ENCODE results near the gene KRTAP13-2. TPM values are rescaled to one million over a fixed set of nuclear protein-coding genes. Genes with fewer than 3 reads are reported as not detected.

The KRTAP13-2 gene
- total RNA-seq (2021; fragmentation: NEBNext Ultra II Directional; extraction: Animal tissue kit (Norgen Biotek cat#: 25700)), result not detected in 2 replicates
- polyA plus RNA-seq (2011; rRNA removed), result not detected in 2 replicates
- not detected for polyA plus RNA-seq (2011; cell fraction: cytosol; rRNA removed)
- polyA plus RNA-seq (2011; cell fraction: nucleus; rRNA removed), result not detected
- polyA plus RNA-seq (2012, experiment 1 of 2), result not detected in 4 replicates
- polyA plus RNA-seq (2012, experiment 2 of 2), result not detected
- not detected for polyA plus RNA-seq (2013, experiment 1 of 2)
- not detected for polyA plus RNA-seq (2013, experiment 2 of 2)
- not detected in 2 replicates for polyA minus RNA-seq (2011; rRNA and poly(A)+ RNA removed)
- not detected for polyA minus RNA-seq (2011; cell fraction: cytosol; rRNA and poly(A)+ RNA removed)
- polyA minus RNA-seq (2011; cell fraction: nucleus; rRNA and poly(A)+ RNA removed), result not detected
- long read RNA-seq, experiment 1, result 0 reads
- long read RNA-seq, experiment 2, result 0 reads

- Histone ChIP-seq H3K4me1 (replicated peaks in 1 of 4; ENCODE audit: control insufficient read depth in 3 of 4, insufficient read depth in 4 of 4, low read length in 3 of 4) (no peaks in the 10 kb centered on the region), H2AFZ (ENCODE audit: low read length) (no peak within 1 kb of the TSS), H3K4me3 (ENCODE audit: extremely low read depth in 1 of 4, insufficient read depth in 2 of 4, low read depth in 3 of 4, low read length in 4 of 4) (no peak within 1 kb of the TSS), H4K8ac (ENCODE audit: extremely low read depth, insufficient read depth, low read length) (no peak within 1 kb of the TSS), H3K79me1 (ENCODE audit: low read depth, low read length) (no peaks in the 10 kb centered on the region), H4K91ac (replicated peaks; ENCODE audit: insufficient read length, low read length) (no peak within 1 kb of the TSS), H2BK5ac (ENCODE audit: low read depth, low read length) (no peak within 1 kb of the TSS), H3K56ac (replicated peaks; ENCODE audit: insufficient read length, low read depth, low read length) (no peak within 1 kb of the TSS), H4K20me1 (replicated peaks in 1 of 2; ENCODE audit: control insufficient read depth in 1 of 2, insufficient read depth in 2 of 2, low read length in 2 of 2) (no peaks in the 10 kb centered on the region), H2AK5ac (ENCODE audit: low read depth, low read length) (no peak within 1 kb of the TSS), H3K14ac (ENCODE audit: insufficient read length) (no peak within 1 kb of the TSS), H2BK120ac (replicated peaks; ENCODE audit: low read depth, low read length) (no peak within 1 kb of the TSS), H3K27me3 (replicated peaks in 1 of 4; ENCODE audit: control insufficient read depth in 3 of 4, extremely low read depth in 1 of 4, insufficient read depth in 3 of 4, low read length in 3 of 4) (no peaks in the 10 kb centered on the region), H3K4me2 (ENCODE audit: insufficient read depth in 1 of 2, low read depth in 2 of 2, low read length in 2 of 2) (no peak within 1 kb of the TSS), H3K23me2 (ENCODE audit: low read depth, low read length) (no peaks in the 10 kb centered on the region), H2BK12ac (ENCODE audit: low read depth, low read length) (no peak within 1 kb of the TSS), H3K79me2 (ENCODE audit: control insufficient read depth in 1 of 2, insufficient read depth in 2 of 2, low read length in 2 of 2) (no peaks in the 10 kb centered on the region), H3K9ac (replicated peaks in 1 of 4; ENCODE audit: extremely low read depth in 1 of 4, low read depth in 3 of 4, low read length in 3 of 4) (no peak within 1 kb of the TSS), H2BK15ac (ENCODE audit: low read length) (no peak within 1 kb of the TSS), H3K23ac (ENCODE audit: insufficient read length) (no peak within 1 kb of the TSS), H4K5ac (ENCODE audit: insufficient read length, low read depth, low read length) (no peak within 1 kb of the TSS), H3K4ac (replicated peaks; ENCODE audit: insufficient read length, low read depth, low read length) (no peak within 1 kb of the TSS), H3K9me3 (ENCODE audit: insufficient read depth in 2 of 2, low read depth in 1 of 2, low read length in 1 of 2) (no peaks in the 10 kb centered on the region), H3K18ac (ENCODE audit: extremely low read depth, low read length) (no peak within 1 kb of the TSS), H3K27ac (ENCODE audit: low read depth, low read length) (no peak within 1 kb of the TSS), H3K36me3 (ENCODE audit: control insufficient read depth in 2 of 4, insufficient read depth in 4 of 4, low read length in 3 of 4) (no peaks in the 10 kb centered on the region), H2BK20ac (ENCODE audit: low read length) (no peak within 1 kb of the TSS)
- CTCF ChIA-PET (ENCODE audit: partially characterized antibody), result no interaction called here
- no peak for FAIRE-seq
- no peak for DNase-seq (ENCODE audit: low read depth in 1 of 2, low spot score in 2 of 2)
- POLR2A ChIA-PET (ENCODE audit: partially characterized antibody), result no interaction called here
- WGBS, 2 experiments (ENCODE audit: extremely low coverage in 1 of 2, insufficient coverage in 1 of 2, insufficient read length in 1 of 2, insufficient replicate concordance in 2 of 2, low coverage in 1 of 2, low lambda C conversion rate in 2 of 2, missing lambda C conversion rate in 1 of 2), result 94% methylated on average over 5 of the region's 5 CpGs; no CpG with 5 or more reads in 1 of the 2 experiments
- no peak for TF ChIP-seq TBP (IDR thresholded peaks at IDR 0.05; ENCODE audit: low read depth, low read length)
- TF ChIP-seq KDM1A (IDR thresholded peaks at IDR 0.05; ENCODE audit: borderline replicate concordance, low read length), result no peak
- TF ChIP-seq MAX (IDR thresholded peaks at IDR 0.05), result no peak
- no peak for TF ChIP-seq SP4 (IDR thresholded peaks at IDR 0.05; ENCODE audit: low read length)
- no peak for TF ChIP-seq NRF1 (IDR thresholded peaks at IDR 0.05; ENCODE audit: low read depth, low read length)
Measured at GRCh38 chr21:30372139-30372770, at the start of gene KRTAP13-2. Gene KRTAP13-2 (minus strand): TSS chr21:30372271. CDS start chr21:30372213, 58 bp downstream.

Data from H1 (cell line).